Measurements from ENCODE around the gene TMED3. TPM values are rescaled to one million over a fixed set of nuclear protein-coding genes. Genes with fewer than 3 reads are reported as not detected.

Gene TMED3
- polyA plus RNA-seq, 3 donors = 27.8 to 47.5 (median 42.5) TPM

DNA sequence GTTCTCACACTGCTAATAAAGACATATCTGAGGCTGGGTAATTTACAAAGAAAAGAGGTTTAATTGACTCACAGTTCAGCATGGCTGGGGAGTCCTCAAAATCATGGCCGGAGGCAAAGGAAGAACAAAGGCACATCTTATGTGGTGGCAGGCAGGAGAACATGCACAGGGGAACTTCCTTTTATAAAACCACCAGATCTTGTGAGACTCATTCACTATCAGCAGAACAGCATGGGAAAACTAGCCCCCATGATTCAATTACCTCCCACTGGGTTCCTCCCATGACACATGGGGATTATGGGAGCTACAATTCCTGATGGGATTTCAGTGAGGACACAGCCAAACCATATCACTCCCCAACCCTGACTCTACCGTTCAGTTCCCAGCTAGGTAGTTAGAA, 61.5 kb downstream of the TMED3 start:
- no peaks in the 10 kb centered on the region for H3K36me3 Mint-ChIP-seq
- no peaks in the 10 kb centered on the region for H4K20me1 ChIP-seq (ENCODE audit: insufficient read depth, low read length)

More for the DNA sequence above, 61.5 kb downstream of the TMED3 start:
- Histone ChIP-seq H3K79me2 (ENCODE audit: insufficient read depth, low read length) (no peaks in the 10 kb centered on the region), H3K4me1 (ENCODE audit: control insufficient read depth in 1 of 2, insufficient read depth in 2 of 2, low read length in 2 of 2) (peaks cover 0 to 3% of the 10 kb centered on the region in 2 donors), H3K4me3 (replicated peaks in 1 of 3; ENCODE audit: low read depth in 2 of 3, low read length in 3 of 3) (no peak overlapping the region), H3K4me2 (replicated peaks; ENCODE audit: extremely low read depth, low read length, poor library complexity, severe bottlenecking) (no peak overlapping the region), H3K27me3 (ENCODE audit: control insufficient read depth in 2 of 2, insufficient read depth in 2 of 2, low read length in 2 of 2) (no peaks in the 10 kb centered on the region), H3K36me3 (replicated peaks in 1 of 2; ENCODE audit: control insufficient read depth in 1 of 2, insufficient read depth in 2 of 2, low read length in 2 of 2) (no peaks in the 10 kb centered on the region), H3K9me3 (replicated peaks in 1 of 2; ENCODE audit: control insufficient read depth in 1 of 2, insufficient read depth in 1 of 2, low read length in 2 of 2) (no peaks in the 10 kb centered on the region), H3K27ac (ENCODE audit: low read depth in 1 of 2, low read length in 2 of 2) (no peak overlapping the region), H2AFZ (ENCODE audit: insufficient read depth, low read depth, low read length, poor library complexity, severe bottlenecking) (no peak overlapping the region), H3K9ac (ENCODE audit: insufficient read depth, low read length, poor library complexity, severe bottlenecking) (no peak overlapping the region)
- intact Hi-C loops (cut with micrococcal nuclease) = no loop called here
- Mint-ChIP-seq H3K27me3 (ENCODE audit: low read depth in 3 of 3) (no peaks in the 10 kb centered on the region), H3K27ac (no peak overlapping the region), H3K4me1 (peaks cover 27% of the 10 kb centered on the region), H3K4me3 (no peak overlapping the region), H3K9me3 (peaks cover 0 to 3% (median 0%) of the 10 kb centered on the region in 7 donors)
- DNase-seq = no peak
- TF ChIP-seq, protein P1, sequence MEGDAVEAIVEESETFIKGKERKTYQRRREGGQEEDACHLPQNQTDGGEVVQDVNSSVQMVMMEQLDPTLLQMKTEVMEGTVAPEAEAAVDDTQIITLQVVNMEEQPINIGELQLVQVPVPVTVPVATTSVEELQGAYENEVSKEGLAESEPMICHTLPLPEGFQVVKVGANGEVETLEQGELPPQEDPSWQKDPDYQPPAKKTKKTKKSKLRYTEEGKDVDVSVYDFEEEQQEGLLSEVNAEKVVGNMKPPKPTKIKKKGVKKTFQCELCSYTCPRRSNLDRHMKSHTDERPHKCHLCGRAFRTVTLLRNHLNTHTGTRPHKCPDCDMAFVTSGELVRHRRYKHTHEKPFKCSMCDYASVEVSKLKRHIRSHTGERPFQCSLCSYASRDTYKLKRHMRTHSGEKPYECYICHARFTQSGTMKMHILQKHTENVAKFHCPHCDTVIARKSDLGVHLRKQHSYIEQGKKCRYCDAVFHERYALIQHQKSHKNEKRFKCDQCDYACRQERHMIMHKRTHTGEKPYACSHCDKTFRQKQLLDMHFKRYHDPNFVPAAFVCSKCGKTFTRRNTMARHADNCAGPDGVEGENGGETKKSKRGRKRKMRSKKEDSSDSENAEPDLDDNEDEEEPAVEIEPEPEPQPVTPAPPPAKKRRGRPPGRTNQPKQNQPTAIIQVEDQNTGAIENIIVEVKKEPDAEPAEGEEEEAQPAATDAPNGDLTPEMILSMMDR (IDR thresholded peaks at IDR 0.05) = no peak
- 20% methylated on average over 1 of the region's 2 CpGs for WGBS (ENCODE audit: insufficient coverage)

Other genes with a start within 250 kb of the TMED3 start
- under 1 TPM in 1 of 3 donors, not detected in 2; 0.11 TPM for gene RASGRF1, start 220.3 kb upstream of the TMED3 start, polyA plus RNA-seq
- not detected for gene ANKRD34C, start 28.4 kb upstream of the TMED3 start, polyA plus RNA-seq
- under 1 TPM in 2 of 3 donors, not detected in 1; 0.04 to 0.19 TPM for gene MINAR1, start 121.2 kb downstream of the TMED3 start, polyA plus RNA-seq